Activated T-cell treated with anti-CD3 and anti-CD28 coated beads, Interleukin-2, amount 50 U/mL, for 72 hours (primary cell): ENCODE measurements around the gene OSGIN1. TPM values are rescaled to one million over a fixed set of nuclear protein-coding genes. Genes with fewer than 3 reads are reported as not detected.

Experiments
- ATAC-seq, 2 donors: fragments of 150-1000 bp; cut with Tn5 transposase; replicated peaks in 1 of 2; 2 replicates each; pipeline ENCODE4 v1.10.0; 2021; ENCODE audit warnings: moderate library complexity in 2 of 2, mild to moderate bottlenecking in 1 of 2
- DNase-seq, 2 donors: peaks; one replicate each; pipeline ENCODE4 v3.0.0; 2021 to 2022; ENCODE audit warnings: mixed read lengths in 1 of 2
- H3K27ac Mint-ChIP-seq: one replicate; pipeline ENCODE4 v1.8.0; 2022; ENCODE audit warnings: mild to moderate bottlenecking, moderate library complexity, mixed read lengths
- H3K27me3 Mint-ChIP-seq: one replicate; pipeline ENCODE4 v1.8.0; 2022; ENCODE audit warnings: low read depth, mixed read lengths
- H3K36me3 Mint-ChIP-seq, 2 donors: one replicate each; pipeline ENCODE4 v1.8.0; 2022; ENCODE audit warnings: mixed read lengths in 2 of 2, mild to moderate bottlenecking in 1 of 2; ENCODE audit not compliant: insufficient read depth in 2 of 2
- H3K4me1 Mint-ChIP-seq: one replicate; pipeline ENCODE4 v1.8.0; 2022; ENCODE audit warnings: low read depth, mixed read lengths
- H3K4me3 Mint-ChIP-seq, 2 donors: one replicate each; pipeline ENCODE4 v1.8.0; 2022; ENCODE audit warnings: mild to moderate bottlenecking in 2 of 2, mixed read lengths in 2 of 2, moderate library complexity in 2 of 2
- H3K9me3 Mint-ChIP-seq, 2 donors: one replicate each; pipeline ENCODE4 v1.8.0; 2022; ENCODE audit warnings: mixed read lengths in 2 of 2
- total RNA-seq, 2 donors: library from RNA; stranded (reverse); gene quantifications; one replicate each; pipeline ENCODE4 v1.2.3, GENCODE V29; 2022

The OSGIN1 gene
- total RNA-seq, 2 donors from 2014 or later = 0.67 to 2.4 TPM

- no peak for ATAC-seq
- no peaks in the 10 kb centered on the region for H3K36me3 Mint-ChIP-seq
Observed at GRCh38 chr16:83970430-83970815, 17.4 kb downstream of the OSGIN1 start.

GRCh38 chr16:83971165-83972130, 18.4 kb downstream of the OSGIN1 start:
- H3K9me3 Mint-ChIP-seq = no peaks in the 10 kb centered on the region
- no peak overlapping the region for H3K27ac Mint-ChIP-seq
- H3K36me3 Mint-ChIP-seq = no peaks in the 10 kb centered on the region
- H3K4me1 Mint-ChIP-seq = no peaks in the 10 kb centered on the region
- no peak for DNase-seq
- no peak for ATAC-seq
- no peak overlapping the region for H3K4me3 Mint-ChIP-seq
- H3K27me3 Mint-ChIP-seq = peaks cover 26% of the 10 kb centered on the region

More at GRCh38 chr16:83970430-83970815, 17.4 kb downstream of the OSGIN1 start:
- no peak overlapping the region for H3K4me3 Mint-ChIP-seq
- H3K27me3 Mint-ChIP-seq = peaks cover 26% of the 10 kb centered on the region
- H3K27ac Mint-ChIP-seq = no peak overlapping the region
- H3K4me1 Mint-ChIP-seq = no peaks in the 10 kb centered on the region
- H3K9me3 Mint-ChIP-seq = no peaks in the 10 kb centered on the region
- no peak for DNase-seq

GRCh38 chr16:83972256-83973008, 19.4 kb downstream of the OSGIN1 start:
- Mint-ChIP-seq H3K27ac (no peak overlapping the region), H3K9me3 (no peaks in the 10 kb centered on the region), H3K27me3 (peaks cover 31% of the 10 kb centered on the region), H3K4me3 (no peak overlapping the region), H3K36me3 (no peaks in the 10 kb centered on the region), H3K4me1 (no peaks in the 10 kb centered on the region)
- DNase-seq = no peak
- no peak for ATAC-seq

- H3K27me3 Mint-ChIP-seq = peaks cover 25% of the 10 kb centered on the region
- DNase-seq = no peak
- ATAC-seq = no peak
- H3K4me1 Mint-ChIP-seq = no peaks in the 10 kb centered on the region
- H3K36me3 Mint-ChIP-seq = no peaks in the 10 kb centered on the region
- no peak overlapping the region for H3K27ac Mint-ChIP-seq
- H3K4me3 Mint-ChIP-seq = no peak overlapping the region
- H3K9me3 Mint-ChIP-seq = peaks cover 0 to 2% of the 10 kb centered on the region in 2 donors
Observed at GRCh38 chr16:83973077-83973476, 20.0 kb downstream of the OSGIN1 start.

GRCh38 chr16:83973581-83974385, 20.7 kb downstream of the OSGIN1 start:
- Mint-ChIP-seq H3K27me3 (peaks cover 25% of the 10 kb centered on the region), H3K9me3 (peaks cover 0 to 3% of the 10 kb centered on the region in 2 donors), H3K4me3 (no peak overlapping the region), H3K36me3 (no peaks in the 10 kb centered on the region), H3K27ac (no peak overlapping the region), H3K4me1 (no peaks in the 10 kb centered on the region)
- DNase-seq (no peak), ATAC-seq (no peak)

GRCh38 chr16:83974475-83974874, 21.4 kb downstream of the OSGIN1 start:
- Mint-ChIP-seq H3K27ac (no peak overlapping the region), H3K27me3 (peaks cover 19% of the 10 kb centered on the region), H3K4me3 (no peak overlapping the region), H3K36me3 (no peaks in the 10 kb centered on the region), H3K4me1 (no peaks in the 10 kb centered on the region), H3K9me3 (peaks cover 0 to 4% of the 10 kb centered on the region in 2 donors)
- no peak for ATAC-seq
- DNase-seq = no peak

- Mint-ChIP-seq H3K27ac (no peak overlapping the region), H3K9me3 (peaks cover 0 to 4% of the 10 kb centered on the region in 2 donors), H3K36me3 (no peaks in the 10 kb centered on the region), H3K27me3 (peaks cover 12% of the 10 kb centered on the region), H3K4me1 (no peaks in the 10 kb centered on the region), H3K4me3 (no peak overlapping the region)
- DNase-seq (no peak), ATAC-seq (no peak)
Observed at GRCh38 chr16:83975590-83976260, 22.7 kb downstream of the OSGIN1 start.

GRCh38 chr16:83977056-83977815, 24.2 kb downstream of the OSGIN1 start:
- Mint-ChIP-seq H3K27ac (no peak overlapping the region), H3K36me3 (no peaks in the 10 kb centered on the region), H3K4me1 (no peaks in the 10 kb centered on the region), H3K4me3 (no peak overlapping the region), H3K27me3 (peaks cover 12% of the 10 kb centered on the region), H3K9me3 (peaks cover 0 to 4% of the 10 kb centered on the region in 2 donors)
- ATAC-seq (no peak), DNase-seq (no peak)

- ATAC-seq (no peak), DNase-seq (no peak)
- Mint-ChIP-seq H3K4me1 (no peaks in the 10 kb centered on the region), H3K36me3 (no peaks in the 10 kb centered on the region), H3K27ac (no peak overlapping the region), H3K27me3 (peaks cover 12% of the 10 kb centered on the region), H3K4me3 (no peak overlapping the region), H3K9me3 (peaks cover 0 to 4% of the 10 kb centered on the region in 2 donors)
Observed at GRCh38 chr16:83978401-83978904, 25.4 kb downstream of the OSGIN1 start.

- ATAC-seq (no peak), DNase-seq (no peak)
- Mint-ChIP-seq H3K4me3 (no peak overlapping the region), H3K9me3 (peaks cover 0 to 4% of the 10 kb centered on the region in 2 donors), H3K27me3 (peaks cover 10% of the 10 kb centered on the region), H3K36me3 (no peaks in the 10 kb centered on the region), H3K4me1 (no peaks in the 10 kb centered on the region), H3K27ac (no peak overlapping the region)
Observed at GRCh38 chr16:83979441-83979840, 26.4 kb downstream of the OSGIN1 start.

- DNase-seq = no peak
- Mint-ChIP-seq H3K9me3 (peaks cover 0 to 4% of the 10 kb centered on the region in 2 donors), H3K36me3 (no peaks in the 10 kb centered on the region), H3K4me1 (no peaks in the 10 kb centered on the region), H3K27ac (no peak overlapping the region), H3K4me3 (no peak overlapping the region), H3K27me3 (peaks cover 5% of the 10 kb centered on the region)
- no peak for ATAC-seq
Observed at GRCh38 chr16:83980794-83981193, 27.8 kb downstream of the OSGIN1 start.

GRCh38 chr16:83981799-83982198, 28.8 kb downstream of the OSGIN1 start:
- Mint-ChIP-seq H3K27ac (no peak overlapping the region), H3K27me3 (peaks cover 1% of the 10 kb centered on the region), H3K36me3 (no peaks in the 10 kb centered on the region), H3K9me3 (peaks cover 0 to 4% of the 10 kb centered on the region in 2 donors), H3K4me3 (no peak overlapping the region), H3K4me1 (no peaks in the 10 kb centered on the region)
- DNase-seq = no peak
- ATAC-seq = no peak
